SIG-M5 (cell line): ENCODE results near the gene DUOXA1.
"Not testable (repeated sequence)": the region's sequence is repeated elsewhere in the genome, so short reads cannot be mapped to it uniquely, and the experiment has no call there.

Source experiments
- DNase-seq: peaks from one replicate; lab custom pipeline; 2025; lab: John Stamatoyannopoulos, UW

Gene DUOXA1

GRCh38 chr15:45112591-45113379 is 16.9 kb downstream of the DUOXA1 start:
- DNase-seq, result no peak

- no peak for DNase-seq
Measured at GRCh38 chr15:45112143-45112590, 17.5 kb downstream of the DUOXA1 start.

- DNase-seq, result no peak
Measured at GRCh38 chr15:45111390-45112142, 18.1 kb downstream of the DUOXA1 start.

- DNase-seq, result no peak
Measured at GRCh38 chr15:45110256-45110820, 19.3 kb downstream of the DUOXA1 start.

GRCh38 chr15:45107941-45108630 is 21.6 kb downstream of the DUOXA1 start:
- no peak for DNase-seq

- no peak for DNase-seq
Measured at GRCh38 chr15:45106002-45106790, 23.5 kb downstream of the DUOXA1 start.

GRCh38 chr15:45105586-45105985 is 24.1 kb downstream of the DUOXA1 start:
- DNase-seq, result no peak

GRCh38 chr15:45104170-45104569 is 25.5 kb downstream of the DUOXA1 start:
- not testable (repeated sequence) for DNase-seq

- DNase-seq, result no peak
Measured at GRCh38 chr15:45102226-45102625, 27.5 kb downstream of the DUOXA1 start.

GRCh38 chr15:45101749-45102148 is 27.9 kb downstream of the DUOXA1 start:
- no peak for DNase-seq

- no peak for DNase-seq
Measured at GRCh38 chr15:45100884-45101625, 28.6 kb downstream of the DUOXA1 start.

GRCh38 chr15:45099549-45100165 is 30.0 kb downstream of the DUOXA1 start:
- no peak for DNase-seq

- DNase-seq, result no peak
Measured at GRCh38 chr15:45097466-45097865, 32.2 kb downstream of the DUOXA1 start.

GRCh38 chr15:45095661-45096060 is 34.0 kb downstream of the DUOXA1 start:
- no peak for DNase-seq

GRCh38 chr15:45094358-45094730 is 35.3 kb downstream of the DUOXA1 start:
- no peak for DNase-seq

- DNase-seq, result no peak
Measured at GRCh38 chr15:45093622-45094357, 35.9 kb downstream of the DUOXA1 start.

GRCh38 chr15:45093013-45093412 is 36.7 kb downstream of the DUOXA1 start:
- DNase-seq, result no peak

- no peak for DNase-seq
Measured at GRCh38 chr15:45091576-45091975, 38.1 kb downstream of the DUOXA1 start.

- DNase-seq, result no peak
Measured at GRCh38 chr15:45091161-45091560, 38.5 kb downstream of the DUOXA1 start.
